ENCODE results near the gene DAPK2.

DNA sequence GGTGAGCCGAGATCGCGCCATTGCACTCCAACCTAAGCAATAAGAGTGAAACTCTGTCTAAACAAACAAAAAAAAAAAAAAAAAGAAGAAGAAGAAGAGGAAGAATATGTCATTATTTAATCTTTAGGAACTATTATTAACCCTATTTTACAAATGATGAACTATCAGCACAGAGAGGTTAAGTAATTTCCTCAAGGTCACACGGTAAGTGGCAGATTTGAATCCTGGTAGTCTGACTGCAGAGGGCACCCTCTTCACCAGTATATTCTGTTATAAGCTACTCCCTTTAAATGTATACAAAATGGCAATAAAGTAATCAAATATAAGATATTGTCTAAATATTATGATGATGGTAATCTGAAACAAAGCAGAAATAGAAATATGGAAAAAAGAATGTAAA, 135.1 kb downstream of the DAPK2 start:
- TF ChIP-seq, protein P1, sequence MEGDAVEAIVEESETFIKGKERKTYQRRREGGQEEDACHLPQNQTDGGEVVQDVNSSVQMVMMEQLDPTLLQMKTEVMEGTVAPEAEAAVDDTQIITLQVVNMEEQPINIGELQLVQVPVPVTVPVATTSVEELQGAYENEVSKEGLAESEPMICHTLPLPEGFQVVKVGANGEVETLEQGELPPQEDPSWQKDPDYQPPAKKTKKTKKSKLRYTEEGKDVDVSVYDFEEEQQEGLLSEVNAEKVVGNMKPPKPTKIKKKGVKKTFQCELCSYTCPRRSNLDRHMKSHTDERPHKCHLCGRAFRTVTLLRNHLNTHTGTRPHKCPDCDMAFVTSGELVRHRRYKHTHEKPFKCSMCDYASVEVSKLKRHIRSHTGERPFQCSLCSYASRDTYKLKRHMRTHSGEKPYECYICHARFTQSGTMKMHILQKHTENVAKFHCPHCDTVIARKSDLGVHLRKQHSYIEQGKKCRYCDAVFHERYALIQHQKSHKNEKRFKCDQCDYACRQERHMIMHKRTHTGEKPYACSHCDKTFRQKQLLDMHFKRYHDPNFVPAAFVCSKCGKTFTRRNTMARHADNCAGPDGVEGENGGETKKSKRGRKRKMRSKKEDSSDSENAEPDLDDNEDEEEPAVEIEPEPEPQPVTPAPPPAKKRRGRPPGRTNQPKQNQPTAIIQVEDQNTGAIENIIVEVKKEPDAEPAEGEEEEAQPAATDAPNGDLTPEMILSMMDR (IDR thresholded peaks at IDR 0.05) = no peak
- TF ChIP-seq POLR2A (IDR thresholded peaks at IDR 0.05) = no peak
